IMR-90 (cell line): ENCODE measurements around the gene VPS37B.
"Not testable (repeated sequence)": the region's sequence is repeated elsewhere in the genome, so short reads cannot be mapped to it uniquely, and the experiment has no call there.

ENCODE experiments used
- CEBPB ChIP-seq: IDR thresholded peaks from 2 replicates; pipeline ENCODE4 v1.6.1; 2012; ENCODE audit warnings: low read depth, low read length, improper control_type of control experiment
- CTCF ChIP-seq: conservative IDR thresholded peaks from 2 replicates; pipeline ENCODE4 v1.5.1; 2012; ENCODE audit warnings: mild to moderate bottlenecking, low read depth, low read length, improper control_type of control experiment
- MXI1 ChIP-seq: IDR thresholded peaks from 2 replicates; pipeline ENCODE4 v1.6.1; 2012; ENCODE audit warnings: low read depth, mild to moderate bottlenecking, low read length, moderate library complexity, borderline replicate concordance
- NFE2L2 ChIP-seq: fragments of 150-350 bp; IDR thresholded peaks from 2 replicates; pipeline ENCODE4 v1.6.1; 2016; ENCODE audit warnings: low read depth, mild to moderate bottlenecking, low read length
- POLR2A ChIP-seq: IDR thresholded peaks from 2 replicates; pipeline ENCODE4 v1.6.1; 2012; ENCODE audit warnings: mild to moderate bottlenecking, low read depth, low read length
- SMC3 ChIP-seq: fragments of 150-350 bp; IDR thresholded peaks from 2 replicates; pipeline ENCODE4 v1.6.1; 2016; ENCODE audit warnings: low read depth, mild to moderate bottlenecking, antibody characterized with exemption, low read length, moderate library complexity

DNA sequence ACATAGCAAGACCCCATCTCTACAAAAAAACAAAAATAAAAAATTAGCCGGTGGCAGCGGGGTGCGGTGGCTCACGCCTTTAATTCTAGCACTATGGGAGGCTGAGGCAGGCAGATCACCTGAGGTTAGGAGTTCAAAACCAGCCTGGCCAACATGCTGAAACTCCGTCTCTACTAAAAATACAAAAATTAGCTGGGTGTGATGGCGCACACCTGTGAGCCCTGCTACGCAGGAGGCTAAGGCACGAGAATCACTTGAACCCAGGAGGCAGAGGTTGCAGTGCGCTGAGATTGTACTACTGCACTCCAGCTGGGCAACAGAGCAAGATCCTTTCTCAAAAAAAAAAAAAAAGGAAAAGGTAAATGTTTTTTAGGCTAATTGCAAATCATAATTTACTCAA lies 3.2 kb downstream of the VPS37B start:
- not testable (repeated sequence) for TF ChIP-seq CTCF, NFE2L2, POLR2A, CEBPB, SMC3, MXI1
